CD1c-positive myeloid dendritic cell (primary cell): ENCODE measurements around the gene DMRTA2.

Source experiments
- DNase-seq: peaks from one replicate; pipeline ENCODE4 v3.0.0-alpha.2; 2016; ENCODE audit errors: extremely low spot score

DMRTA2 gene

GRCh38 chr1:50422946-50423669 lies at the start of gene DMRTA2:
DMRTA2 (minus strand) TSS chr1:50423443; CDS start chr1:50421536, 1,907 bp downstream.
- DNase-seq, result no peak

- no peak for DNase-seq
Measured at GRCh38 chr1:50471967-50472366, 48.7 kb upstream of the DMRTA2 start.

- no peak for DNase-seq
Measured at GRCh38 chr1:50462964-50463363, 39.7 kb upstream of the DMRTA2 start.

GRCh38 chr1:50458507-50458906 lies 35.3 kb upstream of the DMRTA2 start:
- peak; percentile 42 for DNase-seq

- DNase-seq, result no peak
Measured at GRCh38 chr1:50454911-50455310, 31.7 kb upstream of the DMRTA2 start.

- no peak for DNase-seq
Measured at GRCh38 chr1:50453266-50453665, 30.0 kb upstream of the DMRTA2 start.

GRCh38 chr1:50452700-50453099 lies 29.5 kb upstream of the DMRTA2 start:
- DNase-seq, result no peak

GRCh38 chr1:50450861-50451653 lies 27.8 kb upstream of the DMRTA2 start:
- DNase-seq, result no peak

- no peak for DNase-seq
Measured at GRCh38 chr1:50447961-50448360, 24.7 kb upstream of the DMRTA2 start.

- no peak for DNase-seq
Measured at GRCh38 chr1:50441183-50441582, 17.9 kb upstream of the DMRTA2 start.

- no peak for DNase-seq
Measured at GRCh38 chr1:50438945-50439344, 15.7 kb upstream of the DMRTA2 start.

- DNase-seq, result no peak
Measured at GRCh38 chr1:50436489-50436888, 13.2 kb upstream of the DMRTA2 start.

- DNase-seq, result no peak
Measured at GRCh38 chr1:50430010-50430405, 6.8 kb upstream of the DMRTA2 start.

GRCh38 chr1:50427818-50428779 lies 4.9 kb upstream of the DMRTA2 start:
- no peak for DNase-seq

- no peak for DNase-seq
Measured at GRCh38 chr1:50427086-50427817, 4.0 kb upstream of the DMRTA2 start.

- DNase-seq, result no peak
Measured at GRCh38 chr1:50426702-50427085, 3.5 kb upstream of the DMRTA2 start.

- no peak for DNase-seq
Measured at GRCh38 chr1:50426108-50426700, 3.0 kb upstream of the DMRTA2 start.

GRCh38 chr1:50425376-50426107 lies 2.3 kb upstream of the DMRTA2 start:
- peak; percentile 21 for DNase-seq

GRCh38 chr1:50424884-50425375 lies 1.7 kb upstream of the DMRTA2 start:
- no peak for DNase-seq
